Panc1 (cell line): ENCODE measurements around the gene BACE1.
"Not testable (repeated sequence)": the region's sequence is repeated elsewhere in the genome, so short reads cannot be mapped to it uniquely, and the experiment has no call there.

ENCODE experiments used
- POLR2AphosphoS5 ChIP-seq: IDR thresholded peaks from 2 replicates; pipeline ENCODE4 v1.6.1; 2012; ENCODE audit warnings: mild to moderate bottlenecking, low read depth, low read length, moderate library complexity
- TCF7L2 ChIP-seq: IDR thresholded peaks from 2 replicates; pipeline ENCODE4 v1.6.1; 2011; ENCODE audit warnings: mild to moderate bottlenecking, low read depth, low read length, inconsistent platforms
- TF ChIP-seq, protein P1 (sequence below): fragments of 450-650 bp; IDR thresholded peaks from 2 replicates; pipeline ENCODE4 v1.5.1; 2017; ENCODE audit warnings: mild to moderate bottlenecking
- TF ChIP-seq, protein P2 (sequence below), 2 experiments: IDR thresholded peaks; 2 replicates each; pipeline ENCODE4 v1.6.1; 2011 to 2012; ENCODE audit warnings: low read depth in 2 of 2, control low read depth in 1 of 2, low read length in 1 of 2, mild to moderate bottlenecking in 1 of 2, moderate library complexity in 1 of 2; ENCODE audit not compliant: insufficient read depth in 1 of 2

DNA sequence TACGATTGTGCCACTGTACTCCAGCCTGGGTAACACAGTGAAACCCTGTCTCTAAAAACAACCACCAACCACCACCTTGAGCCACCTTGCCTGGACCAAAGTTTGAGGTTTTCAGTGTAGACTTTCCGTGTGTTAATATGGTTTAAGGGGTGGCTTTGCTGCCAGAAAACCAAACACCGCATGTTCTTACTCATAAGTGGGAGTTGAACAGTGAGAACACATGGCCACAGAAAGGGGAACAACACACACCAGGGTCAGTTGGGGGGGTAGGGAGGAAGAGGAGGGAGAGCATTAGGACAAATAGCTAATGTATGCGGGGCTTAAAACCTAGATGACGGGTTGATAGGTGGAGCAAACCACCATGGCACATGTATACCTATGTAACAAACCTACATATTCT, 43.9 kb downstream of the BACE1 start:
- not testable (repeated sequence) for TF ChIP-seq POLR2AphosphoS5, TCF7L2
- TF ChIP-seq, protein P1, sequence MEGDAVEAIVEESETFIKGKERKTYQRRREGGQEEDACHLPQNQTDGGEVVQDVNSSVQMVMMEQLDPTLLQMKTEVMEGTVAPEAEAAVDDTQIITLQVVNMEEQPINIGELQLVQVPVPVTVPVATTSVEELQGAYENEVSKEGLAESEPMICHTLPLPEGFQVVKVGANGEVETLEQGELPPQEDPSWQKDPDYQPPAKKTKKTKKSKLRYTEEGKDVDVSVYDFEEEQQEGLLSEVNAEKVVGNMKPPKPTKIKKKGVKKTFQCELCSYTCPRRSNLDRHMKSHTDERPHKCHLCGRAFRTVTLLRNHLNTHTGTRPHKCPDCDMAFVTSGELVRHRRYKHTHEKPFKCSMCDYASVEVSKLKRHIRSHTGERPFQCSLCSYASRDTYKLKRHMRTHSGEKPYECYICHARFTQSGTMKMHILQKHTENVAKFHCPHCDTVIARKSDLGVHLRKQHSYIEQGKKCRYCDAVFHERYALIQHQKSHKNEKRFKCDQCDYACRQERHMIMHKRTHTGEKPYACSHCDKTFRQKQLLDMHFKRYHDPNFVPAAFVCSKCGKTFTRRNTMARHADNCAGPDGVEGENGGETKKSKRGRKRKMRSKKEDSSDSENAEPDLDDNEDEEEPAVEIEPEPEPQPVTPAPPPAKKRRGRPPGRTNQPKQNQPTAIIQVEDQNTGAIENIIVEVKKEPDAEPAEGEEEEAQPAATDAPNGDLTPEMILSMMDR: not testable (repeated sequence)
- TF ChIP-seq, protein P2, sequence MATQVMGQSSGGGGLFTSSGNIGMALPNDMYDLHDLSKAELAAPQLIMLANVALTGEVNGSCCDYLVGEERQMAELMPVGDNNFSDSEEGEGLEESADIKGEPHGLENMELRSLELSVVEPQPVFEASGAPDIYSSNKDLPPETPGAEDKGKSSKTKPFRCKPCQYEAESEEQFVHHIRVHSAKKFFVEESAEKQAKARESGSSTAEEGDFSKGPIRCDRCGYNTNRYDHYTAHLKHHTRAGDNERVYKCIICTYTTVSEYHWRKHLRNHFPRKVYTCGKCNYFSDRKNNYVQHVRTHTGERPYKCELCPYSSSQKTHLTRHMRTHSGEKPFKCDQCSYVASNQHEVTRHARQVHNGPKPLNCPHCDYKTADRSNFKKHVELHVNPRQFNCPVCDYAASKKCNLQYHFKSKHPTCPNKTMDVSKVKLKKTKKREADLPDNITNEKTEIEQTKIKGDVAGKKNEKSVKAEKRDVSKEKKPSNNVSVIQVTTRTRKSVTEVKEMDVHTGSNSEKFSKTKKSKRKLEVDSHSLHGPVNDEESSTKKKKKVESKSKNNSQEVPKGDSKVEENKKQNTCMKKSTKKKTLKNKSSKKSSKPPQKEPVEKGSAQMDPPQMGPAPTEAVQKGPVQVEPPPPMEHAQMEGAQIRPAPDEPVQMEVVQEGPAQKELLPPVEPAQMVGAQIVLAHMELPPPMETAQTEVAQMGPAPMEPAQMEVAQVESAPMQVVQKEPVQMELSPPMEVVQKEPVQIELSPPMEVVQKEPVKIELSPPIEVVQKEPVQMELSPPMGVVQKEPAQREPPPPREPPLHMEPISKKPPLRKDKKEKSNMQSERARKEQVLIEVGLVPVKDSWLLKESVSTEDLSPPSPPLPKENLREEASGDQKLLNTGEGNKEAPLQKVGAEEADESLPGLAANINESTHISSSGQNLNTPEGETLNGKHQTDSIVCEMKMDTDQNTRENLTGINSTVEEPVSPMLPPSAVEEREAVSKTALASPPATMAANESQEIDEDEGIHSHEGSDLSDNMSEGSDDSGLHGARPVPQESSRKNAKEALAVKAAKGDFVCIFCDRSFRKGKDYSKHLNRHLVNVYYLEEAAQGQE (IDR thresholded peaks at IDR 0.05; ENCODE audit: insufficient read depth in 1 of 2, low read depth in 2 of 2, low read length in 1 of 2): not testable (repeated sequence)
